H1 (cell line): ENCODE results near the gene PLCB2. TPM values are rescaled to one million over a fixed set of nuclear protein-coding genes. Genes with fewer than 3 reads are reported as not detected.

Experiments used
- CBX5 ChIP-seq: fragments of 300-800, 300-1000 bp; sonication (generic); IDR thresholded peaks from 2 replicates; pipeline ENCODE4 v1.7.1; 2016; ENCODE audit warnings: antibody characterized with exemption, low read length, low read depth
- SP4 ChIP-seq: IDR thresholded peaks from 2 replicates; pipeline ENCODE4 v1.6.1; 2012; ENCODE audit warnings: low read length, inconsistent platforms
- TEAD4 ChIP-seq: IDR thresholded peaks from 2 replicates; pipeline ENCODE4 v1.6.1; 2012; ENCODE audit warnings: low read depth, low read length, inconsistent platforms, mixed read lengths
- polyA plus RNA-seq, 7 experiments: library from polyadenylated mRNA; depleted of rRNA in 3 of 7; stranded (reverse) in 5 of 7; unstranded in 2 of 7; fragments of >200 nt in 5 of 7; fragments of 200-250 nt in 2 of 7; gene quantifications; 1 replicate in 5 of 7; 2 replicates in 1 of 7; 4 replicates in 1 of 7; pipeline versions ENCODE4 v1.2.1 to v1.2.3, GENCODE V29; 2011 to 2013; ENCODE audit warnings: missing spikeins in 2 of 7, mixed read lengths in 2 of 7
- total RNA-seq: library from RNA; stranded (reverse); fragmentation: NEBNext Ultra II Directional; extraction: Animal tissue kit (Norgen Biotek cat#: 25700); gene quantifications from 2 replicates; pipeline ENCODE4 v1.2.1, GENCODE V29; 2021

The PLCB2 gene
- total and polyA plus RNA-seq, 2 of the 8 experiments (the other 6 are each of a cell fraction or from before 2014, with no cell fraction given), result 7.2 to 8.4 TPM

DNA sequence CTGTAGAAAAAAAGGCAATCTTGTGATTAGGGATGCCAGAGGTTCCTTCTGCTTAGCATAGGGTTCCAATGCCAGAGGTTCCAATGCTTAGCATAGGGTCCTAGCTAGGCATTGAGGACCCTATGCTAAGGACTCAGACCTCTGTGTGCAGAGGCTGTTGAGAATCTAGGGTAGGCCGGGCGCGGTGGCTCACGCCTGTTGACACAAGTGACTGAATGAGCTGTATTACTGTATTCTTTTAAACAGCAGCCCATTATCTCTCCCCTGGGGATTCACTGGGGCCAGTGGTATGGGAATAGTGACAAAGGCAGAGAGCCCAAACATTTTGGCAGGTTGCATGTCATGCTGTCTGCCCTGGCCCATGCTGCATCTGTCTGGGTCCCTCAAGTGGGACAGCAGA lies 52.7 kb downstream of the PLCB2 start (continued):
- TF ChIP-seq SP4 (no peak), CBX5 (no peak), TEAD4 (no peak)
